CD4-positive, alpha-beta T cell treated with Interferon gamma for 1 hour (primary cell): ENCODE measurements around the gene AP5M1.
"Not testable (repeated sequence)": the region's sequence is repeated elsewhere in the genome, so short reads cannot be mapped to it uniquely, and the experiment has no call there.

Experiments
- DNase-seq: peaks from one replicate; pipeline ENCODE4 v3.0.0-alpha.2; 2020

Gene AP5M1

GRCh38 chr14:57291692-57292647, 23.2 kb downstream of the AP5M1 start:
- no peak for DNase-seq

DNA sequence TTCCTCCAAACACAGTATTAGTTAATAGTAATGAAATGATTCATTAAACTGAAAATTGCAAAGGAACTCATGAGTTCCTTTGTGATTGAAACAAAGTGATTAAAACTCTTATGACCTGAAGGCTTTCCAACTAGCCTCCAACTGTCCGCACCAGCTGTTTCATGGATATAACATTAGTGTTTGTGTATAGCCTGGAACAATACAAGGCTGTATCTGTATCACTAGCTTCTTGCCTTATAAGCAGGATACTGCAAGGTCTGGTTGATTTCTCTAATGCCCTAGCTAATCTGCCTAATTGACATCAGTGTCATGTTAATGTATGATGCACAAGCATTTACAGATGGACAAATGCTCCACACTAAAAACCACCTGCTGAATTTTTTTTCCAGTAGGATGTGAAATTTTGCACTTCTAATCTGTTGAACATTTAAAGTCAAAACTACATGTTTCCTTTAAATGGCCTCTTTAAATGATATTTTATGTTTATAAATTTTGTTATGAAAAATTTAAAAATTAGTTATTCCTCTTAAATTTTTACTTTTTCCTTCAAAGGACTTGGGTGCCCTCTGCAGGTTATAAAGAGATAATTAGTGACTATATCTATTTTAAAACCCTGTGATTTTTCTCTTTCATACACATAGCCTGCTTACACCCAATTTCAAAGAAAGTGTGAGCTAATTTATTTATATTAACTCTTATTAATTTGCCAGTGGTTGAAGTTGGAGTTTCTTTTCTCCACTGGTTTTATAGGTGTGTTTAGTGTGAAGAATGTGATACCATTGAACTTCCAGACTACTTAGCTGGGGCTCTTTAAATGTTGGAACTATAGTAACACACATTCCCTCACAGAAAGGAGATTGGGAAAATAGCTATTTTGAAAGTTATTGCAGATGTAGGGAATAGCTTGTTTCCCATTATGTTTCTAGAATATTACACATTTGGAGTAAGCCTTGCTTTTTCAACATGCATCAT, 25.4 kb downstream of the AP5M1 start:
- no peak for DNase-seq

- DNase-seq, result no peak
Observed at GRCh38 chr14:57295239-57295638, 26.5 kb downstream of the AP5M1 start.

- no peak for DNase-seq
Observed at GRCh38 chr14:57297852-57298251, 29.1 kb downstream of the AP5M1 start.

GRCh38 chr14:57299511-57299910, 30.7 kb downstream of the AP5M1 start:
- DNase-seq, result no peak

DNA sequence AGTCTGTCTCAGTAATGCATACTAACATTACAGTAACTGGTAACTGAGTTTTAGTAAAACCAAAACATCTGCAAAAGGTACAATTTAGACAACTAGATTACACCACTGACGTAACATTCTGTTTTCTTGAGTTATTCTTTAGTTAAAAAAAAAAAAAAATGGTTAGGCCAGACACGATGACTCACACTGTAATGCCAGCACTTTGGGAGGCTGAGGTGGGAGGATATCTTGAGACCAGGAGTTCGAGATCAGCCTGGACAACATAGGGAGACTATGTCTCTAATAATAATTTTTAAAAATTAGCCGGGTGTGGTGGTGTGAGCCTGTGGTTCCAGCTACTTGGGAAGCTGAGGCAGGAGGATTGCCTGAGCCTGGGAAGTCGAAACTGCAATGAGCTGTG, 34.1 kb downstream of the AP5M1 start:
- no peak for DNase-seq

- DNase-seq, result no peak
Observed at GRCh38 chr14:57314396-57315089, 45.8 kb downstream of the AP5M1 start.

- peak; percentile 40 for DNase-seq
Observed at GRCh38 chr14:57317248-57317833, 48.6 kb downstream of the AP5M1 start.

DNA sequence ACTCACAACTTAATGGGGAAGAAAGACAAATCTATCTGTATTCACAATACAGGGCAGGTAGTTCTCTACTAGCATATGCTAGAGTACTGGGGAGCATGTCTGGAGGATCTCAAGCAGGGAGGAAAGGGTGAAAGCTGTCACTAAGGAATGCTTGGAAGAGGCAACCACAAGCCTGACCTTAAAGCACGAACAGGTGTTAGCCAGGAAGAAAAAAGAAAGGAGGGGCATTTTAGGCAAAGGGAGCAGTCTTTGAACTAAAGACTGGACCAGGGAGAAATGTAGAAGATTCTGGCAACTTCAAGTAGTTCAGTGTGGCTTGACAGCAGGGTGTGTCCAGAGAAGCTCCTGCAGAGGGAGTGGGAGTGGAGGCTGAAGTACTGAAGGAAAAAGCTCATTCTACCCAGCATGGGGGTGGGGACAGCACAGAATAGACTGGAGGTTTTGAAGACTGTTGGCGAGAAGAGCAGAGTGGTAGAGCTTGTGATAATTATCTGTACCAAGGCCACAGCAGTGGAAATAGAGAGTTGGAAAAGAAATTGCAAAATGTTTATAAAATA, 50.9 kb downstream of the AP5M1 start:
- DNase-seq, result no peak

- no peak for DNase-seq
Observed at GRCh38 chr14:57323721-57324120, 55.0 kb downstream of the AP5M1 start.

- no peak for DNase-seq
Observed at GRCh38 chr14:57326253-57326652, 57.5 kb downstream of the AP5M1 start.

- DNase-seq, result no peak
Observed at GRCh38 chr14:57329833-57330232, 61.1 kb downstream of the AP5M1 start.

GRCh38 chr14:57332475-57332874, 63.7 kb downstream of the AP5M1 start:
- not testable (repeated sequence) for DNase-seq

DNA sequence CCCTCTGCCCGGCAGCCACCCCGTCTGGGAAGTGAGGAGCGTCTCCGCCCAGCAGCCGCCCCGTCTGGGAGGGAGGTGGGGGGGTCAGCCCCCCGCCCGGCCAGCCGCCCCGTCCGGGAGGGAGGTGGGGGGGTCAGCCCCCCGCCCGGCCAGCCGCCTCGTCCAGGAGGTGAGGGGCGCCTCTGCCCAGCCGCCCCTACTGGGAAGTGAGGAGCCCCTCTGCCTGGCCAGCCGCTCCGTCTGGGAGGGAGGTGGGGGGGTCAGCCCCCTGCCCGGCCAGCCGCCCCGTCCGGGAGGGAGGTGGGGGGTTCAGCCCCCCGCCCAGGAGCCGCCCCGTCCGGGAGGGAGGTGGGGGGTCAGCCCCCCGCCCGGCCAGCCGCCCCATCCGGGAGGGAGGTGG, 65.0 kb downstream of the AP5M1 start:
- DNase-seq, result not testable (repeated sequence)

DNA sequence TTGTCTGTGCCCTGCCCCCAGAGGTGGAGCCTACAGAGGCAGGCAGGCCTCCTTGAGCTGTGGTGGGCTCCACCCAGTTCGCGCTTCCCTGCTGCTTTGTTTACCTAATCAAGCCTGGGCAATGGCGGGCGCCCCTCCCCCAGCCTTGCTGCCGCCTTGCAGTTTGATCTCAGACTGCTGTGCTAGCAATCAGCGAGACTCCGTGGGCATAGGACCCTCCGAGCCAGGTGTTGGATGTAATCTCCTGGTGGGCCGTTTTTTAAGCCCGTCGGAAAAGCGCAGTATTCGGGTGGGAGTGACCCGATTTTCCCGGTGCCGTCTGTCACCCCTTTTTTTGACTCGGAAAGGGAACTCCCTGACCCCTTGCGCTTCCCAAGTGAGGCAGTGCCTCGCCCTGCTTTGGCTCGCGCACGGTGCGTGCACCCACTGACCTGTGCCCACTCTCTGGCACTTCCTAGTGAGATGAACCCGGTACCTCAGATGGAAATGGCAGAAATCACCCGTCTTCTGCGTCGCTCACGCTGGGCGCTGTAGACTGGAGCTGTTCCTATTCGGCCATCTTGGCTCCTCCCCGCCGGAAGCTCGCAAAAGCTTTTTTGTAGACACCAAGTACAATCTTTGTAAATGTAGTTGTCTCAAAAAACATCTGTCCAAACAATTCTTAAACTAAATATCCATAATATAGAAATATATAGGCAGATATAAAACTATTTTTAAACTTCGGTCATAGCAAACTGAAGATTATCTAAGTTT, 75.0 kb downstream of the AP5M1 start:
- DNase-seq, result not testable (repeated sequence)

- DNase-seq, result no peak
Observed at GRCh38 chr14:57345106-57345505, 76.3 kb downstream of the AP5M1 start.

DNA sequence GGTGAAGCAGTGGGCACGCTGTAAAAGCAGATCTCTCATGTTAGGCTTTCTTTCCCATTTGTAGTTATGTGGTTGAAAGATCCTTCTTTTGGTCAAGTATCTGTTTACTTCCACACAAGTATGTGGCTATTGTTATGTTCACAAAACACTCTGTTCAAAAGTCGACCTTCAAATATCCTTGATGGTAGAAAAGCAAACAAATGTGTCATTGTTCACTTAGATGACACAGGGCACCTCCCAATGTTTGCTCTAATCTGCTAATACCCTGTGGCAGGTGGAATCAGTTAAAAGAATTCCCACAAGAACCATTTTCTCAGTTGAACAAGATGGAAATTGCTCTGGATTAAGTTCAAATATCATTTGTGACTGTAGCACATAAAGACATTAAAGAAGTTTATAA, 78.0 kb downstream of the AP5M1 start:
- DNase-seq, result no peak
